Fibroblast of mammary gland (primary cell): ENCODE measurements around the gene TP53INP2.
A peak's percentile ranks its signal among the peaks of the same experiment; 100 is the strongest.

Experiments used
- DNase-seq: peaks from one replicate; pipeline ENCODE4 v3.0.0-alpha.2; 2010; ENCODE audit warnings: low read depth
- H3K4me3 ChIP-seq: 2 replicates; pipeline ENCODE4 v1.5.1; 2011; ENCODE audit warnings: low read depth, mild to moderate bottlenecking, low read length, moderate library complexity; ENCODE audit not compliant: control insufficient read depth
- CTCF ChIP-seq: conservative IDR thresholded peaks from 2 replicates; pipeline ENCODE4 v1.5.1; 2011; ENCODE audit warnings: low read depth, low read length, inconsistent platforms; ENCODE audit not compliant: control insufficient read depth, insufficient read depth

The TP53INP2 gene

DNA sequence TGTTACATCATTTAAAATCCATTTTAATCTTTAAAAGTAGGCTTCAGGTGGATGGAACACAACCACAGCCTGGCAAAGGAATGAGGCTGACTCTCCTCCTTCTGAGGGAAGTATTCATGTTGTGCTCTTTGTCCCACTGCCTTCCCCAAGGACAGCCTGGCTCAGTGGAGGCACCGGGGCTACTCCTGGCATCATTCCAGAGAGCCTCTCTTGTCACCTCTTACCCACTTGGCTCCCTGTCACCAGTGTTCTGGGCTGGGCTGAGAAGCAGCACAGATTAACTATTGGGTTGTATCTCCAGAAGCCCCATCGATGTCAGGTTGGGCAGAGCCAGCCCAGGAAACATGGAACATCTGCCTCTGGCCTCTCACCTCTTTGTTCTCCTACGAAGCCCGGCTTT is 10.7 kb upstream of the TP53INP2 start:
- H3K4me3 ChIP-seq = no peak overlapping the region
- DNase-seq = no peak
- TF ChIP-seq CTCF = no peak

DNA sequence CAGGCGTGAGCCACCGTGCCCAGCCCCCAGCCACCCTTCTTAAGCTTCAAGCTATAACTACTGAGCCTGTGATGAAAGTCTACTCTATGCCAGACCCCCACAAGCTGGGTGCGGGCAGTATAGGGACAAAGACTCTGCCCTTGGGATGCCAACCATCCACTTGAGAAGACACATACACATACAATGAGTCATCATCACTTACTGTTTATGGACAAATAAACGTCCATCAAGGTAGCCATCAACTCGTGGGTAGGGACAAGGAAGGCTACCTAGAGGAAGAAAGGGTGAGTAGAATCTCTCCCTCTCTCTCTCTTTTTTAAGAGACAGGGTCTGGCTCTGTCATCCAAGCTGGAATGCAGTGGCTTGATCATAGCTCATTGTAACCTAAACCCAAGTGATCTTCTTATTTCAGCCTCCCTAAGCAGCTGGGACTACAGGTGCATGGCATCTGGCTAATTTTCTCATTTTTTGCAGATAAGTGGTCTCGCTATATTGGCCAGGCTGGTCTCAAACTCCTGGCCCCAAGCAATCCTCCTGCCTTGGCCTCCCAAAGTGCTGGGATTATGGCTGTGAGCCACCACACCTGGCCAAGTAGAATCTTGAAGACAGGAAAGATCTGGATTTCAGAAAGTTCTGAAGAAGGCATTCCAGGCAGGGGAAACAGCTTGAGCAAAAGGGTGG is 2.6 kb upstream of the TP53INP2 start:
- no peak for TF ChIP-seq CTCF
- H3K4me3 ChIP-seq = no peak overlapping the region
- DNase-seq = no peak

- no peak overlapping the region for H3K4me3 ChIP-seq
- DNase-seq = no peak
- no peak for TF ChIP-seq CTCF
These were observed 1.1 kb upstream of the TP53INP2 start for GRCh38 chr20:34703061-34703423.

GRCh38 chr20:34703424-34704176 is 544 bp upstream of the TP53INP2 start:
- TF ChIP-seq CTCF = no peak
- H3K4me3 ChIP-seq = peak overlapping the region; percentile 81
- peak; percentile 19 for DNase-seq

DNA sequence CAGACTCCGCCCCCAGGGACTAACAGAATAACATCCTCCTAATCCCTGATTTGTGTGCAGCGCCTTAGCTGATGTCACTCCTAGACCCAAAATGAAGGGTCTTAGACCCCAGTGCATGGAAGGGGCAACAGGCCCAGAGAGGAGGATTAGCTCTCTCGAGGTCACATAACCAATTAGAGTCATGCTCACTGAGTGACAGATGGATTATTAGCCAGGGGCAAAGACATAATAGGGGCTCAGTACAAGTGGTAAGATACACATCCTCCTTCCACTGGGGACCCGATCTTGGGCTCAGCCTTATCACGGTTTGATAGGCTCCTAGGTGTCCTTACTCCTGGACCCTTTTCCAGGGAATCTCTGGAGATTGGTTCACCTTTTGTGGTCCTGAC is 858 bp downstream of the TP53INP2 start:
- peak overlapping the region; percentile 81 for H3K4me3 ChIP-seq
- TF ChIP-seq CTCF = no peak
- DNase-seq = no peak

DNA sequence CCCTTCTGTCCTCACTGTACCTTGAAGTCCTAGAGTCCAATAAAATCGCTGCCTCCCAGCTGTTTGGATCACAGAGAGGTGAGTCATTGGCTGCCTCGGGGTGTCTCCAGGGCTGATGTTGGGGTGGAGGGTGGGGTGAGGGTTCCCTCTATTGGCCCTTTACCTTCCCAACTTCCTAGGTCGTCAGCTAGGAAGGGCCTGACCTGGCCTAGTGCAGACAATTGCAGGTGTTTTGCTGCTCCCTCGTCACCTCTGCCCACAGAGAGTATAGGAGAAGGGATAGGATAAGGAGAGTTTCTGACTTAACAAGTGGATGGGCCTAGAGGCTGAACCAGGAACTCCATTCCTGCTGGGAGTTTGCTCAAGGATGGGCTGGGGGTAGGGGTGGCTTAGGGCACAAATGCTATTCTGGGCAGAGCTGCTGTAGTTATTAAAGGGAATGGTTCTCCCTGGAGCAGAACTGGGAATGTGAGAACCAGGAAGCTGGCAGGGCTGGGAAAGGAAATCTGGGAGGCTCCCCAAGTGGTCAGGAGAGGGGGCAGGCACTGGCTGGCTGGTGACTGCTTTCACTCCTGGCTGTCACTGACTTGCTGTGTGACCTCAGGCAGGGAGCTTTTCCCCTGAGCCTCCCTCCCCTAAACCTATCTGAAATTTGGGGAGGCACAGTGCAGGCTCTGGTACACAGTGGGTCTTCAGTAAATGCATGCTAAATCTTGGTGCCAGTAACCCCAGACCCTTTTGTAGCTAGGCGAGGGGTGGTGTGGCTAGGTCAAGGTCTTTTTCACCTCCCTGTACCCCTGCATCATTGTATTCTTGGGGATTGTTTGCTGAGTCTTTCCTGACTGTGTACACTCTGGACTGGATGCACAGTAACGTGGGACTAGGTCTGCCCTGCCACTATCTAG is 1.5 kb downstream of the TP53INP2 start:
- DNase-seq = peak; percentile 45
- H3K4me3 ChIP-seq = no peak overlapping the region
- no peak for TF ChIP-seq CTCF
